Suppressor macrophage treated with lipopolysaccharide for 4 hours (primary cell): ENCODE results near the gene RBP7.
"Not testable (repeated sequence)": the region's sequence is repeated elsewhere in the genome, so short reads cannot be mapped to it uniquely, and the experiment has no call there.

Experiments
- DNase-seq: peaks from one replicate; pipeline ENCODE4 v3.0.0-alpha.2; 2020

RBP7 gene

DNA sequence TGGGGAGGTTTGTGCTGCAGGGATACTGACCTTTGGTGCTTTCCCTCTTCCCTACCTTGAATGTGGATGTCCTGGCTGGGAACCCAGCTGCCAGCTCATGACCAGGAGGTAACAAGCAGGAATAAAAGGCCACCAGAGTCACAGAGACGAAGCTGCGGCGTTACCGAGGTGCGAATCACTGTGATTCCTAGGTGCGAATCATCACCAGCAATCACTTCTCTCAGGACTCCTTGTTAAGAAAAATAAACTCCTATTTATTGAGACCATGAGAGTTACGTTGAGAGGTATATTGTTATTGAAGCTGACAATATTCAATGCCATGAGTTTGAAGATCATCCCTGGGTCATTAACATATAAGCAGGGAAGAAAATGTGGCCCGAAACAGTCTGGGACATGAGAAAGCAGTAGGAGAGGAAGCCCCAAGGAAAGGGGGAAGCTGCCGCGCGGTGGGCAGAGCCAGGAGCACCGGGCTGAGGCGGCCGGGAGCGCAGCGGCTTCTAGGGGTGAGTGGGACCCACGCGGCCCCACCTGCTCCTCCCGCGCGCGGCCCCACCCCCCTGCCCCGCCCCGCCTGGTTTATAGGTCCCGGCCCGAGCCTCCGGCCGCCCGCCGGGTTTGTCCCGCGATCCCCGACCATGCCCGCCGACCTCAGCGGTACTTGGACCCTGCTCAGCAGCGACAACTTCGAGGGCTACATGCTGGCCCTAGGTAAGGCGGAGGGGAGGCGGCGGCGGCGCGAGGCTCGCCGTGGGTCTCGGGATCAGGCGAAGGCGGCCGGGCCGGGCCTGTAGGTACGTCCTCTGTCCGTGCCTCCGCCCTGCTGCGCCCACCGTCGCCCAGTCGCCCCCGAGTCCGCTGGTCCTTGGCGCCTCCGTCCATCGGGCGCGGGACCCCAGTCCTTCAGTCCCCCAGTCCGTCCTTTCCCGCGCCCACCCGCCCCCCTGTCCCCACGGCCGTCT, at the start of gene RBP7:
TSS of gene RBP7 (plus strand) at position 605 of the 959 bp plus-strand sequence. CDS start at position 636, 31 bp downstream.
- DNase-seq = peak; percentile 33

DNA sequence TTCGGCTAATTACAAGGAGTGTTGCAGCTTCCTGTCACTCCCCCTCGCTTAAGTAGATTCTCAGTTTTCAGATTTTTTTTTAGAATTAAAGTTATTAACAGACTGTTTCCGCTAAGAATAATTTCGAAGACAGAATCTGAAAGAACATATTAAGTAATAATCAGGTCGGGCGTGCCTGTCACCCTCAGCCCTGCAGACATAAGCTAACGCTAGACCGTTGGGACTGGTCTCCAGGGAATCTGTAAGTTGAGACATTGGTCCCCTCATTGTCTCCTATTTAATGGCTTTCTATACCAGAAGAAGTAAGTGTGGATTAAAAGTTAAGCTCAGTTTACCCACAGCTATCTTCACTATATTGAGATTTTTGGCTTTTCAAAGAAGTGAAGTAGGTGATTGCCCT, 39.3 kb upstream of the RBP7 start:
- no peak for DNase-seq

DNA sequence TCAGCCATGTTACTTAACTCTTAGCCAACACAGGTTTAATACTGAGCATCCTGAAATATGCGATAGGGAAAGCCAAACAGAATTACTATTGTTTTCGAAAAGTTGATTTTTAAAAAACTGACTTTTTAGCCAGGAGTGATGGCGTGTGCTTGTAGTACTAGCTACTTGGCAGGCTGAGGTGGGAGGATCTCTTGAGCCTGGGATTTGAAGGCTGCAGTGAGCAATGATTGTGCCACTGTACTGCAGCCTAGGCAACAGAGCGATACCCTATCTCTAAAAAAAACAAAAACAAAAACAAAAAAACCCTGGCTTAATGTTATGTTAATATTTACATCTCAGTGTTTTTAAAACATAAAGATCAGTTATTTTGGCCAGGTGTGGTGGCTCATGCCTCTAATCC, 37.0 kb upstream of the RBP7 start:
- DNase-seq = no peak

GRCh38 chr1:9960706-9961562, 36.1 kb upstream of the RBP7 start:
- DNase-seq = no peak

DNA sequence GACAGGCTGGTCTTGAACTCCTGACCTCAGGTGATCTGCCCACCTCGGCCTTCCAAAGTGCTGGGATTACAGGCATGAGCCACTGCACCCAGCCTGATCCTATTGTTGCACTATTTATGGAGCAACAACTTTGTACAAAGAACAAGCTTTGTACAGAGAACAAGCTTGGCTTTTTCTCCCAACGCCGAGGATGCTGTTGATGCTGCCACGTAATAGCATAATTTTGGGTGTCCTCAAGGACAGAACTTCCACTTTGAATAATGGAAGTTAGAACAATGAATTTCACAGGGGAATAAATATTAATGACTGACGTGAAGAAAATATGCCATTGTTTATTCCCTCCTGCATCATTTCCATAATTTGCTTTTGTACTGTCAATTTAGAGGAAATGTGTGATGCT, 12.8 kb upstream of the RBP7 start:
- no peak for DNase-seq

DNA sequence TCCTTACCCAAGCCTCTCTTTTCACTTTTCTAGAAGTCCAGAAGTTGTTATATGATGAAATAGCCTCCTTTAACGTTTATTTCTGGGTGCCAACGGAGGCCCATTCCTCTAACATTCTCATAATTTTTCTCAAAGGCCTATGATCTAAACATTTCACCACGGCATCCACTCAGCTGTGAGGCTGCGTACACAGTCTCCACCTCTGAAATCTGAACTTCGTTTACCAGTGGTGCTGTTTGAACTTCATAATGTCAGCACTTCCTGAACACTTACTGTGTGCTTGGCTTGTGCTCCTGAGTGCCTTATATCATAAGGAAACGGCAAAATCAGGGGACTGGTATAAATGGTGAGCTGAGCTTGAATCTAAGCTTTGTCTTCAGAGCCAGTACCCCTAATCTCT, 12.0 kb upstream of the RBP7 start:
- no peak for DNase-seq

DNA sequence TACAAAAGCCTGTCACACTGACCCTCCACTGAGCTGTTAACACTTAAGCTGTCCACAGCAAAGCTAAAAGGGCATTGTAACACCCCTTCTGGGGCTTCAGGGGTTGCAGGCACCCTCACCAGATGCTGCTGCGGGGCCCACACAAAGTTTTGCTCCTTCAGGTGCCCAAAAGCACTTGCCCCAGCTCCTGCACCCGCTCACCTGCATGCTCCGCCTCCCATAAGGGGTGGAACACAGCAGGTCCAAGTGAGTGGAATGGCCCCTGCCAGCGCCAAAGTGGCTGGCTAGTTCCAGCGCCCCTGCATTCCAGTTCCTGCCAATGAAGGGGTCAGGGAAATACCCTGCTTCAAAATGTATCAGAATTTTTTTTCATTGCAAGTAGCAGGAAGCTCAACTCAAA, 7.3 kb upstream of the RBP7 start:
- DNase-seq = no peak

DNA sequence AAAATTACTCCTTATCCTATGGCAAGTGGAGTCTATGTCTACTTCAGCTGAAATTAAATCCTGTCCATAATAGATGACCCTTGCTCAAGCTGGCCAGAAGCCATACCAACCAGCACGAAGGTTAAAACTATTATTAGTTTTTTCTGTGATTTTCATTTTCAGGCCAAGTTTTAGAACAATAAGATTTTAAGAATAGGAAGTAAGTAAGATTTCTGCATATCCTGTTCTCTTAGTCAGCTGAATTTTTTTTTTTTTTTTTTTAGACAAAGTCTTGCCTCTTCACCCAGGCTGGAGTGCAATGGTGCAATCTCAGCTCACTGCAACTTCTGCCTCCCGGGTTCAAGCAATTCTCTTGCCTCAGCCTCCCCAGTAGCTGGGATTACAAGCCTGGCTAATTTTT, 6.1 kb upstream of the RBP7 start:
- DNase-seq = peak; percentile 40

DNA sequence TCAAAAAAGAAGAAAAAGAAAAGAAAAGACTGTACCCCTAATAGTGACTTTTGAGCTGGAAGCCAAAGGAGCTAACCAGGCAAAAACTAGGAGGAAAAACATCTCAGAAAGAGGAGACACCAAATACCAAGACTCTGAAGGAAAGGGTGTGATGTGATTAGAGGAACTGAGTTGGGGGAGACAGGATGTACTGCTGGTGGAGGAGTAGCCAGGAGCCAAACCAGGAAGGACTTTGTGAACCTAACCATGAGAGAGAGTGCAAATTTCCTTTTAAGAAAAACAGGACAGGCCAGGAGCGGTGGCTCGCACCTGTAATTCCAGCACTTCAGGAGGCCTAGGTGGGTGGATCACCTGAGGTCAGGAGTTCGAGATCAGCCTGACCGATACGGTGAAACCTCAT, 4.1 kb upstream of the RBP7 start:
- DNase-seq = no peak

- DNase-seq = no peak
These were observed 3.4 kb upstream of the RBP7 start for GRCh38 chr1:9993561-9994075.

DNA sequence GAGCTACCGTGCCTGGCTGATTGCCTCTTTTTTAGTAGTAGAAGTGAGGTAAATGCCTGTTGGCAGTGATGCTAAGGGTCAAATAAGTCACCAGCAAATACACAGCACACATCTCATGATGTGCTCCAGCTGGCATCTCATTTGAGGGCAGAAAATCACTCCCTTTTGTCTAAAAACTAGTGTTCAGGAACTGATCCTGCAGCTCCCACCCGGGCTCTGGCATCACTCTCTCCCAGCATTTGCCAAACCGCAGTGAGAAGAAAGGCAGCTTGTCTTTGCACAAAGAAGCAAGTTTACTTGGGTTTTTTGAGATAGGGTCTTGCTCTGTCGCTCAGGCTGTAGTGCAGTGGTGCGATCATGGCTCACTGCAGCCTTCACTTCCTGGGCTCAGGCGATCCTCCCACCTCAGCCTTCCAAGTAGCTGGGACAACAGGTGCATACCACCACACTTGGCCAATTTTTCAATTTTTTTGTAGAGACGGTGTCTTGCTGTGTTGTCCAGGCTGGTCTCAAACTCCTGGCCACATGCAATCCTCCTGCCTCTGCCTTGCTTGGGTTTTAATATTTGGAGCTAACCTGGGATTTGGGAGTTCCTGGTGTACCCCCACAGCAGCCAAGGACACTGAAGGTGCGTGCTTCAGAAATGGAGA, 4.1 kb downstream of the RBP7 start:
- DNase-seq = no peak

DNA sequence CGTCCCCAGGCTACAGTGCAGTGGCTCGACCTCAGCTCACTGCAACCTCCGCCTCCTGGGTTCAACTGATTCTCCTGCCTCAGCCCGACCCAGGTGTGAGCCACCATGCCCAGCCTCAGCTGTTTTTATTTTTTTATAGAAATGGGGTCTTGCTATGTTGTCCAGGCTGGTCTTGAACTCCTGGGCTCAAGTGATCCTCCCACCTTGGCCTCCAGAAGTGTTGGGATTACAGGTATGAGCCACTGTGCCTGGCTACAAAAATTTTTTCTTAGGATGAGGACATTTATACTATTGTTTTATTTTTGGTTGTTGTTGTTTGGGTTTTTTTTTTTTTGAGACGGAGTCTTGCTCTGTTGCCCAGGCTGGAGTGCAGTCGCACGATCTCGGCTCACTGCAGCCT, 8.2 kb downstream of the RBP7 start:
- DNase-seq = not testable (repeated sequence)

DNA sequence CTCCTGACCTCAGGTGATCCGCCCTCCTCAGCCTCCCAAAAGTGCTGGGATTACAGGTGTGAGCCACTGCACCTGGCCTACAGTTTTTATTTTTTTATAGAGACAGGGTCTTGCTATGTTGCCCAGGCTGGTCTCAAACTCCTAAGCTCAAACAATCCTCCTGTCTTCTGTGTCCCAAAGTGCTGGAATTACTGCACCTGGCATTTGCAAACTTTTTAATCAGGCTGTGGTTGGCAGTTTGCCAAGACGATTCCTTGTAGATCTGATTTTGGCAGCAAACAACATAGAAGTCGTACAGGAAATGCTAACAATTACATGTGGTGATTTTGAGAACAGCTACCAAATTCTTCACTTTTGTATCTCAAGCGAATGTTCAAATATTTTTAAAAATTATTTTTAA, 10.1 kb downstream of the RBP7 start:
- DNase-seq = no peak

- no peak for DNase-seq
These were observed 17.0 kb downstream of the RBP7 start for GRCh38 chr1:10014016-10014415.

DNA sequence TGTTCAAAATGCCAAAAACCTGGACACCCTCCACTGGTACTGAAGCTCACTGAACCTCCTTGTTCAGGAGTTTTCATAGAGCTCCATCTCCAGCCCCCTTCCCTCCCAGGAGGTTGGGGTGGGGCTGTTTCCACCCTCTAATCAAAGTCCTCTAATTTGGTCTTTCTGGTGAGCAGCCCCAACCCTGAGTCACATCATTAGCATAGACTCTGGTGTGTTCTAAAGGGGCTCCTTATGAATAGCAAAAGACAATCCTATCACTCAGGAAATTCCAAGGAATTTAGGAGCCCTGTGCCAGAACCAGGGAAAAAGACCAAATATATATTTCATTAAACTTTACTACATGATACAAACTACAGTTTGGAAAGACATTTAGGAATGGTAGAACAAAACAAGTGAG, 22.5 kb downstream of the RBP7 start:
- DNase-seq = no peak

GRCh38 chr1:10020086-10020485, 23.1 kb downstream of the RBP7 start:
- DNase-seq = no peak

DNA sequence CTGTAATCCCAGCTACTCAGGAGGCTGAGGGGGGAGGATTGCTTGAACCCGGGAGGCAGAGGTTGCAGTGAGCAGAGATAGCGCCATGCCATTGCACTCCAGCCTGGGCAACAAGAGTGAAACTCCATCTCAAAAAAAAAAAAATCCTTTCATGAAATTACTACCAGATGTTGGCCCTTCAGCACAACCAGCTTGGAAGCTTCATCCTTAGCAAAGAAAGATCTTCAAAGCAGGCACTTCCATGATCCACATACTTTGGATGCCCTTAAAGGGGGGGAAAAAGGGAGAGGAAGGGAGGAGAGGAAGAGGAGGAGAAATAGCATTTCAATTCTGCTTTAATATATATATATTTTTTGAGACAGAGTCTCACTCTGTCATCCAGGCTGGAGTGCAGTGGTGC, 23.6 kb downstream of the RBP7 start:
- DNase-seq = not testable (repeated sequence)

DNA sequence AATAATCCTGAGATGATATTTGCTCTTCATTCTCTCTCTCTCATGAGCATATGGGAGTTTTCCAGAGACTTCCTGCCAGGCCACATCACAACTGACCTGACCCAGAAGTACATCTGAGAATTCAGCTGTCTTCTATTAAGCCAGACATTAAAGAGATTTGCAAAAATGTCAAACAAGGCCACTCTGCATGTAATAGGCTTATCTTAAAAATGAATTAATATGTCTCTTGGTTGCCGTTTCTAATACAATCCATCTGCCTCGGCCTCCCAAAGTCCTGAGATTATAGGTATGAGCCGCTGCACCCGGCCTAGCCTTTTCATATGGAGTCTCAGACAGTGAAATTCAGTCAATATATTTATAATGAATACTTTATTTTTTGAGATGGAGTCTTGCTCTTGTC, 25.0 kb downstream of the RBP7 start:
- DNase-seq = not testable (repeated sequence)

GRCh38 chr1:10022656-10023055, 25.6 kb downstream of the RBP7 start:
- peak; percentile 37 for DNase-seq

- DNase-seq = no peak
These were observed 28.3 kb downstream of the RBP7 start for GRCh38 chr1:10025354-10025753.

- DNase-seq = no peak
These were observed 30.0 kb downstream of the RBP7 start for GRCh38 chr1:10027027-10027426.

- DNase-seq = peak; percentile 33
These were observed 32.0 kb downstream of the RBP7 start for GRCh38 chr1:10028956-10029500.

DNA sequence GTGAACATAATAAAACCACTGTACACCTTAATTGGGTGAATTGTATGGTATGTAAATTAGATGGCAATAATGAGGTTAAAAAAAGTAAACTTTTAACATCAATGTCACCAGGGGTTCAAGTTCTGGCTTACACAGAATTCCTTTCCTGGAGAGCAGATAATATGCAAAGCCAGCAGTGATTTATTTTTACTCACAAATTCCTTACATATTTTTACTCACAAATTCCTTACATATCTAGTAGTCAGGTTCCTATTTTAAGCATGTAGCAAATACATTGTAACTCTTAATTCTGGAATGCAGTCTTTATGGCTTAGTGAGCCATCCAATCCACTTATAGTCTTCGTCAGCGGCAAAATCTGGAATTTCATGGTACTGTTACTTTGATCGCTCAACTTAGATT, 34.4 kb downstream of the RBP7 start:
- no peak for DNase-seq
